T-cell (primary cell): Measurements from ENCODE around the gene PARM1. TPM values are rescaled to one million over a fixed set of nuclear protein-coding genes. Genes with fewer than 3 reads are reported as not detected.

Source experiments
- ATAC-seq, 4 experiments: fragments of 200-7000 bp in 3 of 4; fragments of 150-1000 bp in 1 of 4; cut with Tn5 transposase; replicated peaks in 1 of 4; 1 replicate in 3 of 4; 2 replicates in 1 of 4; pipeline ENCODE4 v1.10.0; 2021; ENCODE audit warnings: moderate library complexity in 3 of 4, mild to moderate bottlenecking in 2 of 4, moderate number of reproducible peaks in 1 of 4
- CTCF ChIA-PET, 2 donors: fragments of 300-600 bp; sonication (Branson Sonifier 250); formaldehyde crosslinking; loops; one replicate each; lab custom pipeline; 2022; ENCODE audit warnings: antibody characterized with exemption in 2 of 2; lab: Charles Lee
- POLR2A ChIA-PET, 2 donors: fragments of 300-600 bp; sonication (Branson Sonifier 250); formaldehyde crosslinking; loops; one replicate each; lab custom pipeline; 2022; ENCODE audit warnings: antibody characterized with exemption in 2 of 2; lab: Charles Lee
- DNase-seq, 35 experiments: peaks; one replicate each; pipeline versions ENCODE4 v3.0.0 to v3.0.0-alpha.2; 2013 to 2023
- H3K27ac ChIP-seq: one replicate; pipeline ENCODE4 v1.5.1; 2013; ENCODE audit warnings: low read length
- H3K27me3 ChIP-seq, 2 experiments: replicated peaks in 1 of 2; 1 replicate in 1 of 2; 2 replicates in 1 of 2; pipeline versions ENCODE4 v1.6.1 to v1.7.0; 2013; ENCODE audit warnings: low read length in 1 of 2, mixed read lengths in 1 of 2; ENCODE audit not compliant: control insufficient read depth in 2 of 2, insufficient read depth in 2 of 2; ENCODE audit errors: extremely low read depth in 1 of 2
- H3K36me3 ChIP-seq, 2 donors: 1 replicate in 1 of 2; 2 replicates in 1 of 2; pipeline versions ENCODE4 v1.6.1 to v1.7.0; 2013; ENCODE audit warnings: low read length in 1 of 2; ENCODE audit not compliant: control insufficient read depth in 2 of 2, insufficient read depth in 1 of 2; ENCODE audit errors: extremely low read depth in 1 of 2
- H3K4me1 ChIP-seq, 2 experiments: 1 replicate in 1 of 2; 2 replicates in 1 of 2; pipeline versions ENCODE4 v1.6.1 to v1.7.0; 2013; ENCODE audit warnings: low read length in 2 of 2, mixed read lengths in 1 of 2; ENCODE audit not compliant: insufficient read depth in 2 of 2, control insufficient read depth in 1 of 2; ENCODE audit errors: extremely low read depth in 1 of 2
- H3K4me3 ChIP-seq, 2 donors: 1 replicate in 1 of 2; 2 replicates in 1 of 2; pipeline versions ENCODE4 v1.5.1 to v1.7.0; 2013; ENCODE audit warnings: mild to moderate bottlenecking in 2 of 2, low read length in 1 of 2, moderate library complexity in 1 of 2; ENCODE audit not compliant: control insufficient read depth in 1 of 2; ENCODE audit errors: extremely low read depth in 1 of 2
- H3K9me3 ChIP-seq: 2 replicates; pipeline ENCODE4 v1.7.0; 2013
- H3K27ac Mint-ChIP-seq, 2 donors: one replicate each; pipeline ENCODE4 v1.8.0; 2020 to 2021; ENCODE audit warnings: mild to moderate bottlenecking in 2 of 2, mixed read lengths in 2 of 2
- H3K27me3 Mint-ChIP-seq, 2 donors: one replicate each; pipeline ENCODE4 v1.8.0; 2021 to 2022; ENCODE audit warnings: mixed read lengths in 2 of 2
- H3K36me3 Mint-ChIP-seq: one replicate; pipeline ENCODE4 v1.8.0; 2021; ENCODE audit warnings: mixed read lengths
- H3K4me1 Mint-ChIP-seq, 3 donors: one replicate each; pipeline ENCODE4 v1.8.0; 2020 to 2022; ENCODE audit warnings: mixed read lengths in 3 of 3, mild to moderate bottlenecking in 1 of 3
- H3K4me3 Mint-ChIP-seq, 3 donors: one replicate each; pipeline ENCODE4 v1.8.0; 2020 to 2022; ENCODE audit warnings: mild to moderate bottlenecking in 3 of 3, mixed read lengths in 3 of 3, moderate library complexity in 3 of 3
- H3K9me3 Mint-ChIP-seq, 3 donors: one replicate each; pipeline ENCODE4 v1.8.0; 2020 to 2022; ENCODE audit warnings: mixed read lengths in 3 of 3
- WGBS: methylation state at CpG from one replicate; pipeline ENCODE4 v1.1.5; 2013; ENCODE audit warnings: missing lambda C conversion rate; ENCODE audit not compliant: insufficient coverage; 5-methylcytosine and 5-hydroxymethylcytosine counted together
- total RNA-seq, 35 experiments: library from RNA in 6 of 35; stranded (reverse) in 6 of 35; fragments of 120-200 nt in 1 of 35; gene quantifications; one replicate each; pipeline versions ENCODE4 v1.2.1 to v1.2.4 and lab custom pipeline; 2013 to 2026

PARM1 gene
- total RNA-seq, 5 donors from 2014 or later (not counting 1 experiment from before 2014, with no cell fraction given), result 0.13 to 0.38 (median 0.26) TPM

- Histone ChIP-seq H3K36me3 (no peaks in the 10 kb centered on the region), H3K4me1 (no peaks in the 10 kb centered on the region), H3K27me3 (no peaks in the 10 kb centered on the region), H3K9me3 (no peaks in the 10 kb centered on the region), H3K27ac (no peak overlapping the region), H3K4me3 (no peak overlapping the region)
- Mint-ChIP-seq H3K9me3 (peaks cover 0 to 15% (median 0%) of the 10 kb centered on the region in 3 donors), H3K36me3 (no peaks in the 10 kb centered on the region), H3K4me1 (no peaks in the 10 kb centered on the region), H3K27me3 (no peaks in the 10 kb centered on the region), H3K4me3 (no peak overlapping the region), H3K27ac (no peak overlapping the region)
- ChIA-PET POLR2A (no interaction called here), CTCF (no interaction called here)
- DNase-seq (no peak), ATAC-seq (no peak)
- 60% methylated on average over 1 of the region's 1 CpG for WGBS
Observed at GRCh38 chr4:75037252-75037651, 104.3 kb downstream of the PARM1 start.

- WGBS, result no CpG with 5 or more reads among the region's 4 CpGs
- no peak overlapping the region for H3K27ac ChIP-seq
- H3K4me1 ChIP-seq, result no peaks in the 10 kb centered on the region
- ChIA-PET POLR2A (no interaction called here), CTCF (no interaction called here)
- H3K36me3 ChIP-seq, result no peaks in the 10 kb centered on the region
- Mint-ChIP-seq H3K9me3 (peaks cover 0 to 15% (median 0%) of the 10 kb centered on the region in 3 donors), H3K4me1 (no peaks in the 10 kb centered on the region), H3K36me3 (no peaks in the 10 kb centered on the region), H3K4me3 (no peak overlapping the region), H3K27ac (no peak overlapping the region), H3K27me3 (no peaks in the 10 kb centered on the region)
- ATAC-seq, result no peak
- DNase-seq, result no peak
- H3K4me3 ChIP-seq, result no peak overlapping the region
- H3K27me3 ChIP-seq, result no peaks in the 10 kb centered on the region
- H3K9me3 ChIP-seq, result no peaks in the 10 kb centered on the region
Observed at GRCh38 chr4:75038376-75038775, 105.5 kb downstream of the PARM1 start.

- ChIA-PET POLR2A (no interaction called here), CTCF (no interaction called here)
- Histone ChIP-seq H3K4me3 (no peak overlapping the region), H3K9me3 (no peaks in the 10 kb centered on the region), H3K36me3 (no peaks in the 10 kb centered on the region), H3K27ac (no peak overlapping the region), H3K4me1 (no peaks in the 10 kb centered on the region), H3K27me3 (no peaks in the 10 kb centered on the region)
- Mint-ChIP-seq H3K4me3 (no peak overlapping the region), H3K4me1 (no peaks in the 10 kb centered on the region), H3K36me3 (no peaks in the 10 kb centered on the region), H3K27me3 (no peaks in the 10 kb centered on the region), H3K9me3 (peaks cover 0 to 12% (median 9%) of the 10 kb centered on the region in 3 donors), H3K27ac (no peak overlapping the region)
- ATAC-seq (no peak), DNase-seq (no peak)
- 77% methylated on average over 2 of the region's 5 CpGs for WGBS
Observed at GRCh38 chr4:75040703-75041102, 107.8 kb downstream of the PARM1 start.

GRCh38 chr4:75042601-75043208 is 109.8 kb downstream of the PARM1 start:
- ChIA-PET POLR2A (no interaction called here), CTCF (no interaction called here)
- ATAC-seq (no peak), DNase-seq (no peak)
- no peaks in the 10 kb centered on the region for H3K9me3 ChIP-seq
- H3K4me3 ChIP-seq, result no peak overlapping the region
- H3K9me3 Mint-ChIP-seq, result peaks cover 0 to 12% (median 9%) of the 10 kb centered on the region in 3 donors
- no peaks in the 10 kb centered on the region for H3K36me3 Mint-ChIP-seq
- no peaks in the 10 kb centered on the region for H3K36me3 ChIP-seq
- H3K27me3 ChIP-seq, result no peaks in the 10 kb centered on the region
- H3K27ac Mint-ChIP-seq, result no peak overlapping the region
- no CpG with 5 or more reads among the region's 2 CpGs for WGBS
- no peak overlapping the region for H3K4me3 Mint-ChIP-seq
- no peaks in the 10 kb centered on the region for H3K4me1 Mint-ChIP-seq
- no peaks in the 10 kb centered on the region for H3K4me1 ChIP-seq
- no peak overlapping the region for H3K27ac ChIP-seq
- H3K27me3 Mint-ChIP-seq, result no peaks in the 10 kb centered on the region

- Histone ChIP-seq H3K4me3 (no peak overlapping the region), H3K27me3 (no peaks in the 10 kb centered on the region), H3K27ac (no peak overlapping the region), H3K4me1 (no peaks in the 10 kb centered on the region), H3K36me3 (no peaks in the 10 kb centered on the region), H3K9me3 (no peaks in the 10 kb centered on the region)
- DNase-seq (no peak), ATAC-seq (no peak)
- POLR2A ChIA-PET, result no interaction called here
- no CpG with 5 or more reads among the region's 4 CpGs for WGBS
- Mint-ChIP-seq H3K36me3 (no peaks in the 10 kb centered on the region), H3K27me3 (peaks cover 0 to 1% of the 10 kb centered on the region in 2 donors), H3K9me3 (peaks cover 0 to 9% (median 0%) of the 10 kb centered on the region in 3 donors), H3K27ac (no peak overlapping the region), H3K4me1 (no peaks in the 10 kb centered on the region), H3K4me3 (no peak overlapping the region)
- CTCF ChIA-PET, result no interaction called here
Observed at GRCh38 chr4:75046226-75046625, 113.3 kb downstream of the PARM1 start.

GRCh38 chr4:75046641-75047040 is 113.7 kb downstream of the PARM1 start:
- ATAC-seq, result no peak
- CTCF ChIA-PET, result no interaction called here
- Mint-ChIP-seq H3K4me3 (no peak overlapping the region), H3K27me3 (peaks cover 0 to 1% of the 10 kb centered on the region in 2 donors), H3K4me1 (no peaks in the 10 kb centered on the region), H3K27ac (no peak overlapping the region), H3K36me3 (no peaks in the 10 kb centered on the region), H3K9me3 (peaks cover 0 to 9% (median 2%) of the 10 kb centered on the region in 3 donors)
- Histone ChIP-seq H3K36me3 (no peaks in the 10 kb centered on the region), H3K4me3 (no peak overlapping the region), H3K9me3 (no peaks in the 10 kb centered on the region), H3K27ac (no peak overlapping the region), H3K27me3 (no peaks in the 10 kb centered on the region), H3K4me1 (no peaks in the 10 kb centered on the region)
- WGBS, result no CpG with 5 or more reads among the region's 2 CpGs
- DNase-seq, result no peak
- POLR2A ChIA-PET, result no interaction called here
